Adipocyte (in vitro differentiated cells): ENCODE data around the gene NPY1R.
A peak's percentile ranks its signal among the peaks of the same experiment; 100 is the strongest.

Source experiments
- DNase-seq: peaks from one replicate; pipeline ENCODE4 v3.0.0-alpha.2; 2015; ENCODE audit warnings: low read depth
- H3K27me3 ChIP-seq: replicated peaks from 2 replicates; pipeline ENCODE4 v1.7.0; 2013; ENCODE audit warnings: mild to moderate bottlenecking, low read length, moderate library complexity; ENCODE audit not compliant: control insufficient read depth, insufficient read depth
- H3K36me3 ChIP-seq: 2 replicates; pipeline ENCODE4 v1.7.0; 2013; ENCODE audit warnings: low read length, mild to moderate bottlenecking, moderate library complexity; ENCODE audit not compliant: control insufficient read depth, insufficient read depth, severe bottlenecking
- H3K4me1 ChIP-seq: 2 replicates; pipeline ENCODE4 v1.7.0; 2013; ENCODE audit warnings: mild to moderate bottlenecking, low read length, moderate library complexity; ENCODE audit not compliant: control insufficient read depth, insufficient read depth
- H3K4me3 ChIP-seq: 2 replicates; pipeline ENCODE4 v1.7.0; 2013; ENCODE audit warnings: mild to moderate bottlenecking, low read length, moderate library complexity
- H3K9ac ChIP-seq: 2 replicates; pipeline ENCODE4 v1.7.0; 2013; ENCODE audit warnings: mild to moderate bottlenecking, low read length, moderate library complexity
- H3K9me3 ChIP-seq: 2 replicates; pipeline ENCODE4 v1.7.0; 2013; ENCODE audit warnings: mild to moderate bottlenecking, low read length, moderate library complexity; ENCODE audit not compliant: control insufficient read depth

NPY1R gene

DNA sequence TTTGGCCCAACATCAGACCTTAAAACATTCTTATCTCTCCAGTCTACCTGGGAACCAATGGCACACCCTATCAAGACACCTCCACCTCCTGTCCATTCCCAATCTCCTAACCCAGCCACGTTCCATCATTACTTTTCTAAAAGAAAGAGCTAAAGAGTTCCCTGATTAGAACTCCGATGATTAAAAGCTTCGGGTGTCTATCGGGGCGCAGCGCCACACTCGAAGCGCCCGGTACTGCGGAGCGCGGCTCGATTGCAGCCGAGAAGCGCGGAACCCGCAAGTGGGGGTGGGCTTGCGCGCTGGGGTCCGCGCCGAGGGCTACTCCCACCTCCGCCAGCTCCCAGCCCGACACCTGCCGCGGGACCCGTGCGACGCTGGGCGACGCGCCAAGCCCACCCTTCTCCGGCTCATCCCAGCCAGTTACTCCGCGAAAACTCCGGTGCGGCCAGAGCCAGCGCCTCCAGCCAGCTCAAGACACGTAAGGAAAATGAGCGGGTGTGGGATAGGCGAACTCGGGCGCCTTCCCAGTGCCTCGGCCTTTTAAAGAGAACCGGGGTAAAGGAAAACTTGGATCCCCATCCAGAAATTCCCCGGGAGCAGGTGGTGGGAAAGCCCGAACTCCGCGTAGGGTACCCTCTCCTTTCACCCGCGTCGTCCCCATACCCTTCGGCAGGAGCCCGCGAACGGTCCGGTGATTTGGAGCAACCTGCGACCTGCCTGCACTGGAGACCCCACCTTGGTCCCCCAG is 593 bp downstream of the NPY1R start:
- Histone ChIP-seq H3K9ac (peak overlapping the region; percentile 82), H3K27me3 (peaks cover 19% of the 10 kb centered on the region), H3K4me1 (peaks cover 15% of the 10 kb centered on the region), H3K36me3 (no peaks in the 10 kb centered on the region), H3K4me3 (peak overlapping the region; percentile 83), H3K9me3 (no peaks in the 10 kb centered on the region)
- peak; percentile 27 for DNase-seq

DNA sequence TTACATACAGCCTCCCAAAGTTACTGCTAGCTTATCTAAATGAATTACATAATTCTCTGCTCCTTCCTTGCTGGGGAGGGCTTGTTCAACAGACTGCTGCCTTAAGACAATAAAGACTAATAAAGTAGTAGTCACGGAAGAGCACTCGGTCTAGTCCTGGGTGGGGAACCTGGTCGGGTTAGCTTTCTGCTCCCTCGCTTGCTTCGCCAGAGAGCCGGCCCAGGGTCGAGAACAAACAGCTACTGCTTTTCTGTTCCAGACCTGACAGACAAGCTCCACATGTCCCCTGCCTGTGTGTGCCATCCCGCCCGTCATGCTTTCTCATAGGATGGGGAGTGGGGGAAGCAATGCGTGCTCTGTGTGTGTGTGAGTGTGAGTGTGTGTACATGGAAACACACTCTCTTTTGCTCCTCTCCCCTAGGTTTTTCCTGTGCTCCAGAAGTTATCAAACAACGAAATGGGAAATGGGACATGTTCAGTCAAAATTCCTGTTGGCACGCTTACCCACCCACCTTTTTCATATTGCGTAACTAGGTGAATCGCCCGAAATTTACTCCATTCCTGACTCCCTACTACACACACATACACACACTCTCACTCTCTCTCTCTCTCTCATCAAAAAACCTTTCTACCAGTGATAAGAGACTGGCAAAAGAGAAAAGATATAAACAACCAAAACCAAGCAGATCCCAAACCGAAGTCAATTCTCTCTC is 1.3 kb downstream of the NPY1R start:
- no peaks in the 10 kb centered on the region for H3K36me3 ChIP-seq
- peaks cover 19% of the 10 kb centered on the region for H3K27me3 ChIP-seq
- H3K4me3 ChIP-seq = peak overlapping the region; percentile 83
- no peak for DNase-seq
- H3K4me1 ChIP-seq = peaks cover 15% of the 10 kb centered on the region
- no peaks in the 10 kb centered on the region for H3K9me3 ChIP-seq
- H3K9ac ChIP-seq = no peak overlapping the region

DNA sequence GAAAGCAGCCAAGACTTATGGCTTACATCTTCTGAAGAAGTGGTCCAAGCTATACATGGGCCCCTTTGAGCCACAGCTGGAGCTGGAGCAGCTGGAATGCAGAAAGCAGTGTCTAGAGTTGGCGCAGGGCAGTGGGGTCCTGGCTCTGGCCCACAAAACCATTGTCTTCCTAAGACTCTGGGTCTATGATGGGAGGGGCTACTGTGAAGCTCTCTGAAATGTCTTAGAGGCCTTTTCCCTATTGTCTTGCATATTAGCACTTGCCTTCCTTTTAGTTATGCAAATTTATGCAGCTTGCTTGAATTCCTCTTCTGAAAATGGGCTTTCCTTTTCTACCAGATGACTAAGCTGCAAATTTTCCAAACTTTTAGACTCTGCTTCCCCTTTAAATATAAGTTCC is 15.3 kb downstream of the NPY1R start:
- Histone ChIP-seq H3K36me3 (no peaks in the 10 kb centered on the region), H3K9ac (no peak overlapping the region), H3K27me3 (no peaks in the 10 kb centered on the region), H3K4me1 (no peaks in the 10 kb centered on the region), H3K4me3 (no peak overlapping the region), H3K9me3 (peaks cover 9% of the 10 kb centered on the region)
- DNase-seq = no peak

DNA sequence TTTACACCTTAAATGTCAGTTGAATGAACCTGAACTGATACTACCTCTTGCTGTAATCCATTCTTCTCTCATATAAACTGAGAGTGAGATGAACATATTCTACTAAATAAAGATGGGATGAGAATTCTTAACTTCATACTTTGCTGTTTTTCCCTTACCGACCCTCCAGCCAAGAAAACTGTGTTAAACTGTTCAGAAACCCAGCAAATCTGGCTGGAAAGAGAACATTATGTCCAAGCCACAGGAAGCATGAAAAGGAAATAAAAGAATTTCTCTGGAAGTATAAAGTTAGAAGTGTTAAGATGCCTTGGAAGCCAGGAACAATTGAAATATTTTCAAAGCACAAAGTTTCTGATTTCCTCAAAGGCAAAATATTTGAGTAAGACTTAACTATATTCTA is 22.9 kb downstream of the NPY1R start:
- DNase-seq = no peak
- no peaks in the 10 kb centered on the region for H3K4me1 ChIP-seq
- no peaks in the 10 kb centered on the region for H3K27me3 ChIP-seq
- H3K36me3 ChIP-seq = no peaks in the 10 kb centered on the region
- H3K9ac ChIP-seq = no peak overlapping the region
- H3K9me3 ChIP-seq = no peaks in the 10 kb centered on the region
- H3K4me3 ChIP-seq = no peak overlapping the region

DNA sequence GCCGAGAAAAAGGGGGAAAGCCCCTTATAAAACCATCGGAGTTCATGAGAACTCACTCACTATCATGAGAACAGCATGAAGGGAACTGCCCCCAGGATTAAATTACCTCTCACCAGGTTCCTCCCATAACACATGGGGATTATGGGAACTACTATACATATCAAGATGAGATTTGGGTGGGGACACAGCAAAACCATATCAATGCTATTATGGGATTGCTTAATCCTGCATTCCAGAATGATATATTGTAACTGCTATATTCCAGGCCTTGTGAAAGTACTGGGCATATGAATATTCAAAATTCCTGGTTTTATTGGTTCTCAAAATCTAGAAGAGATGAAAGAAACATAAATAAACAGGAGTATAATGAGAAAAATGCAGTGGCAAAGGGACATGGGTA is 29.3 kb downstream of the NPY1R start:
- H3K27me3 ChIP-seq = no peaks in the 10 kb centered on the region
- no peak overlapping the region for H3K4me3 ChIP-seq
- DNase-seq = no peak

DNA sequence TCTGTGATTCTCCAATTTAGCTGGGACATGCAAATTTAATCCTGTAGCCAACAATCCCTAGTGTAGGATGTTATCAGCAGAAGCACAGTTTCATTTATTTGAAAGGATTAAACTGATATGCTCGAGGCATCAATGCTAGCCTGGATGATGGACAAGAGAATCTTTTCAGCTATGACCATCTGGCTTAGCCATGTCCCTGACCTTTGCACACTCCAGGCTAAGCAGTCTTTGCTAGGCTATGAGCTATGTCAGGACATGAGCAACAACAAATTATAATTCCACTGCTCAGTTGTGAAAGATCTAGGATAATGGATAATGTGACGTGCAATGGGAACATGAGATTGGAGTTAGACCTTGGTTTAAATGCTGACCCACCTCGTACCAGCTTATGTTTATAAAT is 32.0 kb downstream of the NPY1R start:
- Histone ChIP-seq H3K4me3 (no peak overlapping the region), H3K4me1 (no peaks in the 10 kb centered on the region), H3K27me3 (no peaks in the 10 kb centered on the region), H3K36me3 (no peaks in the 10 kb centered on the region), H3K9me3 (peaks cover 5% of the 10 kb centered on the region), H3K9ac (no peak overlapping the region)
- no peak for DNase-seq

More for the DNA sequence above, 29.3 kb downstream of the NPY1R start:
- Histone ChIP-seq H3K9me3 (peaks cover 5% of the 10 kb centered on the region), H3K4me1 (no peaks in the 10 kb centered on the region), H3K36me3 (no peaks in the 10 kb centered on the region), H3K9ac (no peak overlapping the region)

DNA sequence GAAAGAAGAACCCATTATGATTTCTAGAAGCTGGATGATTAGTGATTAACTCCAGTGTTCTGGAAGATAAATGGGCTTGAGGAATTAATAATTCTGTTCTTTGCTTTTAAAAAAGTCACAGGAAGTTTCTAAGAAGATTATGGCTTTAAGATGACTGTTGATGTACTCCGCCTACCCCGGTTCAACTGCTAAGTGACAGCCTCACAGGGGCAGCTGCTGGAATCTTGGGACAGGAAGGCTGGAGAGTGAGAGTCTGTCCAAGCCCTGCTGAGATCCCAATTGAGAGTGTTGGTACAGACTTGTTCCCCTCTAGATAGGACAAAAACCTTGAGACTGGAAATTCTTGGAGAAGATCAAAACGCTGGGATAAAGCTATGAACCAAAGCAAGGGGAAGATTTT is 37.3 kb downstream of the NPY1R start:
- Histone ChIP-seq H3K4me1 (no peaks in the 10 kb centered on the region), H3K9ac (no peak overlapping the region)

DNA sequence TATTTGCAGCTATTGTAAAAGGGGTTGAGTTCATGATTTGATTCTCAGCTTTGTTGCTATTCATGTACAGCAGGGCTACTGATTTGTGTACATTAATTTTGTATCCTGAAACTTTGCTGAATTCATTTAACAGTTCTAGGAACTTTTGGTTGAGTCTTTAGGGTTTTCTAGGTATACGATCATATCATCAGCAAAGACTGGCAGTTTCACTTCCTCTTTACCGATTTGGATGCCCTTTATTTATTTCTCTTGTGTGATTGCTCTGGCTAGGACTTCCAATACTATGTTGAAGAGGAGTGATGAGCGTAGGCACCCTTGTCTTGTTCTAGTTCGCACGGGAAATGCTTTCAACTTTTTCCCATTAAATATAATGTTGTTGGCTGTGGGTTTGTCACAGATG is 48.1 kb downstream of the NPY1R start:
- Histone ChIP-seq H3K9me3 (peaks cover 9% of the 10 kb centered on the region), H3K36me3 (no peaks in the 10 kb centered on the region), H3K4me3 (no peak overlapping the region), H3K4me1 (no peaks in the 10 kb centered on the region), H3K9ac (no peak overlapping the region), H3K27me3 (no peaks in the 10 kb centered on the region)
- no peak for DNase-seq

More for the DNA sequence above, 37.3 kb downstream of the NPY1R start:
- Histone ChIP-seq H3K4me3 (no peak overlapping the region), H3K9me3 (peaks cover 5% of the 10 kb centered on the region), H3K27me3 (no peaks in the 10 kb centered on the region), H3K36me3 (no peaks in the 10 kb centered on the region)
- no peak for DNase-seq

DNA sequence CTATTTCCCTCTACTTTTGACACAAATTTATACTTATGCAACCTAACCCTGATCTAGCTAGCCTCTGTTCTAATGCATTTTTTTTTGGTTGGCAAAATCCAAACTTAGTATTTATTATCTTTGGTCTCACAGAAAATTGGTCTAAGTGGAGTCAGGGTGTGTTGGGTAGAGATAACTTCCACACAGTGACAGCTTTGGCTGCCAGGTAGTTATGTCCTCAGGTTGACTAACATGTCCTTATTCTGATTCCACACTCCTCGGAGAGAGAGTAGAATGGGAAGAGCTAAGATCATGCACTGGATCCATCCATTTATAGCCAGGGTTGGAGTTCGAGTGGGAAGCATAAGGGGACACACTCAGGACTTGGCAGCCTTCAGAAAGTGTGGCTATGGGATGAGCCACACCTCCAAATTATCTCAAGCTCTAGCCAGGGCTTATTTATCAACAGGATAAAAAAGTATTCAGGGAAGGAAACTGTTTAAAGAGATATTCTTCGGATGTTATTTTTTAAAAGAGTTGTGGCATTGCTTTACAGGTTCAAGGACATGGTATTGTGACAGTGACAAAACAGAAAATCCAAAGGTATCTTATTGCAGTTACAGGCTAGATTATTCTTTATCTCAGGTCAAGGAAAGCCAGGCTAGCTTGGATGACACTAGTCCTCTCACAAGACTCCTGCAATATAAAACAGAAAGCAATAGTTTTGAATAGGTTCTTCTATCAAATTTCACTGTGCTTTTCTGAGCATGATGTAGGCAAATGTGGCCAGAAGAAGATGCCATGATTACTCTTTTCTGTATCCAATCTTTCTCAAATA is 51.5 kb downstream of the NPY1R start:
- peaks cover 9% of the 10 kb centered on the region for H3K9me3 ChIP-seq
- no peaks in the 10 kb centered on the region for H3K36me3 ChIP-seq
- H3K4me1 ChIP-seq = no peaks in the 10 kb centered on the region
- no peak overlapping the region for H3K4me3 ChIP-seq
- no peak for DNase-seq
- no peaks in the 10 kb centered on the region for H3K27me3 ChIP-seq
- no peak overlapping the region for H3K9ac ChIP-seq

DNA sequence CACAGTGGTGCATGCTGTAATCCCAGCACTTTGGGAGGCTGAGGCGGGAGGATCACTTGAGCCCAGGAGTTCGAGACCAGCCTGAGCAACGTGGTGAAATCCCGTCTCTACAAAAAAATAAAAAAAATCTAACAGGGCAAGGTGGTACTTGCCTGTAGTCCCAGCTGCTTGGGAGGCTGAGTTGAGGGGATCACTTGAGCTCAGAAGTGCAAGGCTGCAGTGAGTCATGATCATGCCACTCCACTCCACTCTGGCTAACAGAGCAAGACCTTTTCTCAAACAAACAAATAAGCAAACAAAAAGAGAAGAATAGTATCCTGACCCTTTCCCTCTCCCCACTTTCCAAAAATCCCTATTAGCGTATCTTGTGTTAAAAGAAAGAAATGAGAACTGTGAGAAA is 52.7 kb downstream of the NPY1R start:
- Histone ChIP-seq H3K4me1 (no peaks in the 10 kb centered on the region), H3K9ac (no peak overlapping the region), H3K36me3 (no peaks in the 10 kb centered on the region), H3K4me3 (no peak overlapping the region), H3K9me3 (peaks cover 8% of the 10 kb centered on the region), H3K27me3 (no peaks in the 10 kb centered on the region)
- DNase-seq = no peak

DNA sequence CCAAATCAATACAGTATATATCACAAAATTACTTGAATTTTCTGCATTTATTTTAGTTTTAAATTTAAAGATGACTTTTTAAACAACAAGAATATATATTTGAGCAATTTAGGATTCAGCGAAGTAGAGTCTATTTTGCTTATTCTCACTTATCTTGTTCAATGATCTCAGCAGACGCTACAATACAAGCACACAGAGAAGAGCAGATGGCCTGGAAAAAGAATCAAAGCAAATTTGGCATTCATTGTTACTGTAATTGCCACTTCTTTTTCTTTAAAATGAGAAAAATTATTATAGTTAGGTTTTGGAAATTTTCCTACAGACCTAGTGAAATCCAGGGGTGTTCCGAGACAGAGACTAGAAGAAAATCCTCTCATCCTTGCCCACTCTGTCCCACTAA is 57.5 kb downstream of the NPY1R start:
- DNase-seq = no peak
- H3K4me1 ChIP-seq = no peaks in the 10 kb centered on the region
- H3K9ac ChIP-seq = no peak overlapping the region
- H3K36me3 ChIP-seq = no peaks in the 10 kb centered on the region
- H3K9me3 ChIP-seq = no peaks in the 10 kb centered on the region
- no peaks in the 10 kb centered on the region for H3K27me3 ChIP-seq
- H3K4me3 ChIP-seq = no peak overlapping the region
